A549 treated with GW870086 at 1 μM for 4 hours (cell line): ENCODE results near the gene MARK4. TPM values are rescaled to one million over a fixed set of nuclear protein-coding genes. Genes with fewer than 3 reads are reported as not detected.

Source experiments
- total RNA-seq: library from RNA; stranded (reverse); fragments of 200-300 nt; extraction: Qiagen RNA extraction; gene quantifications from 5 replicates; pipeline ENCODE4 v1.2.3, GENCODE V29; 2022; ENCODE audit warnings: low read depth

Gene MARK4
- total RNA-seq = 6.5 to 9.8 TPM (median 7.1 TPM) in 5 replicates

GRCh38 chr19:45250832-45251451 lies at the start of gene MARK4:
MARK4 (plus strand) TSS chr19:45251271; CDS start chr19:45251589, 318 bp downstream.

GRCh38 chr19:45245334-45245787 lies 5.7 kb upstream of the MARK4 start, which contains the start of gene EXOC3L2:
EXOC3L2 (minus strand) TSS chr19:45245407; CDS start chr19:45239045, 6,362 bp downstream.

DNA sequence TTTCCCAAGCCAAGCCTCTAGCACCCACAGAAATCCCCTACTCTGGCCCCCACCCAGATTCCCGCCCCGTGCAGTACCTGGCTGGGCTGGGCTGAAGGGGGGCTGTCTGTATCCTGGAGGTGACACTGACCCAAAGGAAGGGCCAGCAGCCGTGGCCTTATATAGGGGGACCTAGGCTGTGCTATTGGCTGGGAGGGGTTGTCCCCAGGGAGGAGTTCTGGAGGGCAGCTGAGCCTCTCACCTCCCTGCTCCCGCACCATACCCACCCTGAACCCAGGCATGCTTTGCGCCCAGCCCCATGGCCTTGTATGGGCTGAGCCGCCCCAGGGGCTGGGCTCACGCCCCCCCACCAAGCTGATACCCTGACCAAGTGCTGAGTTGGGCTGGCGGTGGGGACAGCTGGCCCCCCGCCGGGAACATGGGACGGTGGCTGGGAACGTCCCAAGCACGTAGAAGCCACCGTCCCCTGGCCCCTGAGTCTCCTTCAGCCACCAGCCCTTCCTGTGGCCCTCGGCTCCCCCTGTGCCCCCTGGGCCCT lies 71.7 kb downstream of the MARK4 start, which contains the start of gene CKM:
Gene CKM, minus strand, starts transcription at position 132 of the 538 bp plus-strand sequence. CDS start 3,162 bp downstream, outside the sequence.

GRCh38 chr19:45340232-45340898 lies 89.3 kb downstream of the MARK4 start, which contains the start of gene KLC3:
KLC3 (plus strand) TSS chr19:45340750; CDS start chr19:45345542, 4,792 bp downstream.

Other genes starting within 250 kb of the MARK4 start
- gene RELB, start 249.8 kb upstream of the MARK4 start, total RNA-seq = 20.7 to 43.3 TPM (median 37.9 TPM) in 5 replicates
- gene CLASRP, start 212.2 kb upstream of the MARK4 start, total RNA-seq = 55.4 to 67.9 TPM (median 63.9 TPM) in 5 replicates
- gene ZNF296, start 174.8 kb upstream of the MARK4 start, total RNA-seq = 8.9 to 14.9 TPM (median 12.3 TPM) in 5 replicates
- gene GEMIN7, start 172.0 kb upstream of the MARK4 start, total RNA-seq = 90.6 to 105 TPM (median 94.4 TPM) in 5 replicates
- 23.0 to 34.7 TPM (median 34.0 TPM) in 5 replicates for gene PPP1R37, start 158.1 kb upstream of the MARK4 start, total RNA-seq
- gene NKPD1, start 90.3 kb upstream of the MARK4 start, total RNA-seq = 0.17 to 0.34 TPM (median 0.28 TPM) in 5 replicates
- gene TRAPPC6A, start 73.0 kb upstream of the MARK4 start, total RNA-seq = 39.1 to 47.2 TPM (median 42.7 TPM) in 5 replicates
- 14.5 to 19.8 TPM (median 17.6 TPM) in 5 replicates for gene BLOC1S3, start 72.5 kb upstream of the MARK4 start, total RNA-seq
- gene EXOC3L2, start 5.9 kb upstream of the MARK4 start, total RNA-seq = 1.2 to 2.3 TPM (median 1.7 TPM) in 5 replicates
- gene CKM, start 71.6 kb downstream of the MARK4 start, total RNA-seq = 0.10 TPM in 1 of 5 replicates, not detected in the others
- 0.41 to 0.78 TPM (median 0.65 TPM) in 5 replicates for gene KLC3, start 89.5 kb downstream of the MARK4 start, total RNA-seq
- 10.7 to 13.6 TPM (median 12.8 TPM) in 5 replicates for gene ERCC2, start 119.3 kb downstream of the MARK4 start, total RNA-seq
- 36.0 to 42.8 TPM (median 38.5 TPM) in 5 replicates for gene PPP1R13L, start 153.8 kb downstream of the MARK4 start, total RNA-seq
- 43.2 to 53.5 TPM (median 49.7 TPM) in 5 replicates for gene POLR1G, start 155.4 kb downstream of the MARK4 start, total RNA-seq
- 146 to 178 TPM (median 168 TPM) in 5 replicates for gene ERCC1, start 172.6 kb downstream of the MARK4 start, total RNA-seq
- gene FOSB, start 216.7 kb downstream of the MARK4 start, total RNA-seq = 8.6 to 16.5 TPM (median 13.5 TPM) in 5 replicates
- gene RTN2, start 245.8 kb downstream of the MARK4 start, total RNA-seq = 10.7 to 18.4 TPM (median 12.8 TPM) in 5 replicates
- 6.9 to 9.6 TPM (median 8.7 TPM) in 5 replicates for gene PPM1N, start 247.2 kb downstream of the MARK4 start, total RNA-seq